Fibroblast of the aortic adventitia (primary cell): ENCODE measurements around the gene CCDC177. TPM values are rescaled to one million over a fixed set of nuclear protein-coding genes. Genes with fewer than 3 reads are reported as not detected.

Experiments used
- DNase-seq: peaks from one replicate; pipeline ENCODE4 v3.0.0-alpha.2; 2010; ENCODE audit warnings: low read depth
- H3K4me3 ChIP-seq: 2 replicates; pipeline ENCODE4 v1.5.1; 2011; ENCODE audit warnings: low read depth, mild to moderate bottlenecking, control low read depth, low read length, moderate library complexity
- total RNA-seq: library from RNA; depleted of rRNA; stranded (reverse); fragments of >200 nt; gene quantifications from 2 replicates; pipeline ENCODE4 v1.2.3, GENCODE V29; 2012; ENCODE audit warnings: low replicate concordance
- TF ChIP-seq, protein P1 (sequence below): IDR thresholded peaks from 2 replicates; pipeline ENCODE4 v1.5.1; 2011; ENCODE audit warnings: mild to moderate bottlenecking, low read length, control low read depth, inconsistent platforms; ENCODE audit not compliant: insufficient read depth

The CCDC177 gene
- total RNA-seq, 1 donor: not detected

GRCh38 chr14:69539631-69540410 lies 34.9 kb downstream of the CCDC177 start:
- TF ChIP-seq, protein P1, sequence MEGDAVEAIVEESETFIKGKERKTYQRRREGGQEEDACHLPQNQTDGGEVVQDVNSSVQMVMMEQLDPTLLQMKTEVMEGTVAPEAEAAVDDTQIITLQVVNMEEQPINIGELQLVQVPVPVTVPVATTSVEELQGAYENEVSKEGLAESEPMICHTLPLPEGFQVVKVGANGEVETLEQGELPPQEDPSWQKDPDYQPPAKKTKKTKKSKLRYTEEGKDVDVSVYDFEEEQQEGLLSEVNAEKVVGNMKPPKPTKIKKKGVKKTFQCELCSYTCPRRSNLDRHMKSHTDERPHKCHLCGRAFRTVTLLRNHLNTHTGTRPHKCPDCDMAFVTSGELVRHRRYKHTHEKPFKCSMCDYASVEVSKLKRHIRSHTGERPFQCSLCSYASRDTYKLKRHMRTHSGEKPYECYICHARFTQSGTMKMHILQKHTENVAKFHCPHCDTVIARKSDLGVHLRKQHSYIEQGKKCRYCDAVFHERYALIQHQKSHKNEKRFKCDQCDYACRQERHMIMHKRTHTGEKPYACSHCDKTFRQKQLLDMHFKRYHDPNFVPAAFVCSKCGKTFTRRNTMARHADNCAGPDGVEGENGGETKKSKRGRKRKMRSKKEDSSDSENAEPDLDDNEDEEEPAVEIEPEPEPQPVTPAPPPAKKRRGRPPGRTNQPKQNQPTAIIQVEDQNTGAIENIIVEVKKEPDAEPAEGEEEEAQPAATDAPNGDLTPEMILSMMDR: no peak
- H3K4me3 ChIP-seq: no peak overlapping the region
- peak; percentile 85 for DNase-seq

GRCh38 chr14:69538766-69539165 lies 35.9 kb downstream of the CCDC177 start:
- DNase-seq: no peak
- TF ChIP-seq, protein P1: no peak
- H3K4me3 ChIP-seq: no peak overlapping the region

GRCh38 chr14:69537900-69538299 lies 36.8 kb downstream of the CCDC177 start:
- TF ChIP-seq, protein P1: no peak
- H3K4me3 ChIP-seq: no peak overlapping the region
- DNase-seq: no peak

- TF ChIP-seq, protein P1: no peak
These were observed 37.7 kb downstream of the CCDC177 start for GRCh38 chr14:69536971-69537370.

GRCh38 chr14:69535230-69535848 lies 39.3 kb downstream of the CCDC177 start:
- TF ChIP-seq, protein P1: peak; percentile 90
- H3K4me3 ChIP-seq: no peak overlapping the region
- peak; percentile 66 for DNase-seq

More at GRCh38 chr14:69536971-69537370, 37.7 kb downstream of the CCDC177 start:
- DNase-seq: no peak
- H3K4me3 ChIP-seq: no peak overlapping the region

DNA sequence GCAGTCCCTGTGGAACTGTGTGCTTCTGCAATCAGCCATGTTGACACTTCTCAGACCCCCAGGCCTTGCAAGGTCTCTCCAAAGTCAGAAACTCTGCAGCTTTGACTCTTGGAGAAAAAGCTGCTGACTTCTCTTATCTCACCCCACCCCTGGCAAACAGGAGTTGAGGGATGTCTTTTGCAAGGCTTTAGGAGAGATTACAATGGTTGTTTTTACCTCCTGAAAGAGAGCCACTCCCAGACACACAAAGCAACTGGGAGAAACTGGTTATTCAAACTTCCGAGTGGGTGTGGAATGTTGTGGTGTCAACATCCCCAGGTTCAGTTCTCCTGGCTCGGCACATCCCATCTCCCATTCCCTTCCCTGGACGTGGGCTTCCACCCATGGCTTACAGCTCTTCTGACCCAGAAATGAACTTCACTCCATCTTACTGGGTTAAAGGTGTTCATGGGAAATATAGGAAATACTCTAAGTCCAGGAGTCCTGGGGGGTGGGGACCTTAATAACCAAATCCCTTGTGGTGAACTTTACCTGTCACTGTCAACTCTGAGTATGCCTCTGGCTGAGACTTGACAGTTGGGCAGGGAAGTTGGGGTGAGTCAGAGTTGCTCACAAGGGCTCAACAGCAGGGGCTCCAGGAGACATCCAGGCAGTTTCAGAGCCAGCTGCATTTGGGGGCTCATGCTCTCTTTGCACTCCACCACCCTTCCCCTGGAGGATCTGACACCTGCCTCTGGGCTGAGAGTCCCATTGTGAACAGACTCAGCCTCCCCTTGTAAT lies 41.9 kb downstream of the CCDC177 start:
- TF ChIP-seq, protein P1: no peak
- no peak overlapping the region for H3K4me3 ChIP-seq
- DNase-seq: no peak
